K562 treated with DMSO at 1 percent for 24 hours (cell line): Measurements from ENCODE around the gene SH3RF1. TPM values are rescaled to one million over a fixed set of nuclear protein-coding genes. Genes with fewer than 3 reads are reported as not detected.

Experiments
- total RNA-seq: library from RNA; unstranded; fragments of 300-600 nt; gene quantifications from 2 replicates; pipeline ENCODE4 v1.2.3, GENCODE V29; 2022; ENCODE audit warnings: low read depth; ENCODE audit not compliant: insufficient read depth

The SH3RF1 gene
- 0.06 TPM in 1 of 2 replicates, not detected in the other for total RNA-seq

GRCh38 chr4:169270810-169271691, at the start of gene SH3RF1:
Gene SH3RF1 (minus strand): TSS chr4:169270956. CDS start chr4:169269212, 1,744 bp downstream.

